ENCODE results near the gene ZNF878.

DNA sequence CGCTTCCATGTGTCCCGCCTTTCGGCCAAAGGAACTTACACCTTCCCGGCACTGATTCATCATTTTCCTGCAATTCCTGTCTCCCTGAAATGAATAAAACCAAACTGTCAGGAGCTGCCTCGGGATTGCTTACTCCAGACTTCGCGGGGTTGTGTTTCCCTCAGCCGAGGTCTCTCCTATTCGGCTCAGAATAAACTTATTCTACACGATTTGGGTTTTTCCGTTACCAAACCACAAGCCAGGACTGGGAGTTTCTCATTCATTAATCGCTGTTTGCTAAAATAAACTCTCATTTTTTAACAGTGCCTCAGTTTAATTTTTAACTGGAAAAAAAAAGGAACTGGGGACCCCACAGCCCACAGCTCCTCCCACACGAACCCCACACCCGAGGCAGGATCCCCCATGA is 667 bp downstream of the ZNF878 start:
- no peak for TF ChIP-seq EZH2 (IDR thresholded peaks at IDR 0.05; ENCODE audit: borderline replicate concordance, low read length)
- TF ChIP-seq, protein P1, sequence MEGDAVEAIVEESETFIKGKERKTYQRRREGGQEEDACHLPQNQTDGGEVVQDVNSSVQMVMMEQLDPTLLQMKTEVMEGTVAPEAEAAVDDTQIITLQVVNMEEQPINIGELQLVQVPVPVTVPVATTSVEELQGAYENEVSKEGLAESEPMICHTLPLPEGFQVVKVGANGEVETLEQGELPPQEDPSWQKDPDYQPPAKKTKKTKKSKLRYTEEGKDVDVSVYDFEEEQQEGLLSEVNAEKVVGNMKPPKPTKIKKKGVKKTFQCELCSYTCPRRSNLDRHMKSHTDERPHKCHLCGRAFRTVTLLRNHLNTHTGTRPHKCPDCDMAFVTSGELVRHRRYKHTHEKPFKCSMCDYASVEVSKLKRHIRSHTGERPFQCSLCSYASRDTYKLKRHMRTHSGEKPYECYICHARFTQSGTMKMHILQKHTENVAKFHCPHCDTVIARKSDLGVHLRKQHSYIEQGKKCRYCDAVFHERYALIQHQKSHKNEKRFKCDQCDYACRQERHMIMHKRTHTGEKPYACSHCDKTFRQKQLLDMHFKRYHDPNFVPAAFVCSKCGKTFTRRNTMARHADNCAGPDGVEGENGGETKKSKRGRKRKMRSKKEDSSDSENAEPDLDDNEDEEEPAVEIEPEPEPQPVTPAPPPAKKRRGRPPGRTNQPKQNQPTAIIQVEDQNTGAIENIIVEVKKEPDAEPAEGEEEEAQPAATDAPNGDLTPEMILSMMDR (conservative IDR thresholded peaks at IDR 0.05 in 1 of 2, IDR thresholded peaks at IDR 0.05 in 1 of 2; ENCODE audit: extremely low read depth in 1 of 2, insufficient read depth in 1 of 2, low read depth in 1 of 2, low read length in 2 of 2) = no peak

Data from mammary epithelial cell (primary cell).